WTC11 (cell line): ENCODE data around the gene STX18.

ENCODE experiments used
- AFF4 ChIP-seq: sonication (generic); formaldehyde crosslinking; IDR thresholded peaks from 2 replicates; pipeline ENCODE4 v1.8.1; 2023; ENCODE audit warnings: mild to moderate bottlenecking, missing genetic modification reagents, borderline replicate concordance
- ATF2 ChIP-seq: sonication (generic); formaldehyde crosslinking; IDR thresholded peaks from 2 replicates; pipeline ENCODE4 v1.8.1; 2022; ENCODE audit warnings: low read depth, missing genetic modification reagents, borderline replicate concordance
- CREB1 ChIP-seq: sonication (generic); formaldehyde crosslinking; IDR thresholded peaks from 2 replicates; pipeline ENCODE4 v1.8.0; 2023; ENCODE audit warnings: mild to moderate bottlenecking, missing genetic modification reagents
- E2F1 ChIP-seq: sonication (generic); formaldehyde crosslinking; IDR thresholded peaks from 2 replicates; pipeline ENCODE4 v1.8.0; 2022; ENCODE audit warnings: mild to moderate bottlenecking, missing genetic modification reagents
- JAZF1 ChIP-seq: fragments of 250-450 bp; sonication (Bioruptor Pico); IDR thresholded peaks from 2 replicates; pipeline ENCODE4 v1.9.0; 2021; ENCODE audit warnings: moderate library complexity, mild to moderate bottlenecking, inconsistent platforms
- MLX ChIP-seq: sonication (generic); formaldehyde crosslinking; IDR thresholded peaks from 2 replicates; pipeline ENCODE4 v1.8.1; 2023; ENCODE audit warnings: mild to moderate bottlenecking, missing genetic modification reagents, moderate library complexity
- NR1H2 ChIP-seq: sonication (generic); formaldehyde crosslinking; IDR thresholded peaks from 2 replicates; pipeline ENCODE4 v1.9.0; 2021; ENCODE audit warnings: mild to moderate bottlenecking, moderate library complexity, missing genetic modification reagents
- SP1 ChIP-seq: sonication (generic); formaldehyde crosslinking; conservative IDR thresholded peaks from 2 replicates; pipeline ENCODE4 v1.8.1; 2022; ENCODE audit warnings: missing genetic modification reagents
- TP53 ChIP-seq: sonication (generic); formaldehyde crosslinking; IDR thresholded peaks from 2 replicates; pipeline ENCODE4 v1.8.1; 2023; ENCODE audit warnings: mild to moderate bottlenecking, missing genetic modification reagents
- ZBTB43 ChIP-seq: sonication (generic); formaldehyde crosslinking; IDR thresholded peaks from 2 replicates; pipeline ENCODE4 v1.8.1; 2023; ENCODE audit warnings: mild to moderate bottlenecking, missing genetic modification reagents
- ZNF121 ChIP-seq: sonication (generic); formaldehyde crosslinking; IDR thresholded peaks from 2 replicates; pipeline ENCODE4 v1.8.0; 2023; ENCODE audit warnings: missing genetic modification reagents
- TF ChIP-seq, protein P1 (sequence below): fragments of 200-600 bp; IDR thresholded peaks from 2 replicates; pipeline ENCODE4 v1.8.0; 2022; ENCODE audit warnings: antibody characterized with exemption

- TF ChIP-seq ZNF121 (CRISPR knock-in tag) (no peak), AFF4 (CRISPR knock-in tag) (no peak), ZBTB43 (CRISPR knock-in tag) (no peak), SP1 (no peak), TP53 (CRISPR knock-in tag) (no peak), MLX (no peak), ATF2 (CRISPR knock-in tag) (no peak), CREB1 (CRISPR knock-in tag) (no peak), NR1H2 (CRISPR knock-in tag) (no peak), E2F1 (CRISPR knock-in tag) (no peak), JAZF1 (CRISPR knock-in tag) (no peak)
- TF ChIP-seq, protein P1, sequence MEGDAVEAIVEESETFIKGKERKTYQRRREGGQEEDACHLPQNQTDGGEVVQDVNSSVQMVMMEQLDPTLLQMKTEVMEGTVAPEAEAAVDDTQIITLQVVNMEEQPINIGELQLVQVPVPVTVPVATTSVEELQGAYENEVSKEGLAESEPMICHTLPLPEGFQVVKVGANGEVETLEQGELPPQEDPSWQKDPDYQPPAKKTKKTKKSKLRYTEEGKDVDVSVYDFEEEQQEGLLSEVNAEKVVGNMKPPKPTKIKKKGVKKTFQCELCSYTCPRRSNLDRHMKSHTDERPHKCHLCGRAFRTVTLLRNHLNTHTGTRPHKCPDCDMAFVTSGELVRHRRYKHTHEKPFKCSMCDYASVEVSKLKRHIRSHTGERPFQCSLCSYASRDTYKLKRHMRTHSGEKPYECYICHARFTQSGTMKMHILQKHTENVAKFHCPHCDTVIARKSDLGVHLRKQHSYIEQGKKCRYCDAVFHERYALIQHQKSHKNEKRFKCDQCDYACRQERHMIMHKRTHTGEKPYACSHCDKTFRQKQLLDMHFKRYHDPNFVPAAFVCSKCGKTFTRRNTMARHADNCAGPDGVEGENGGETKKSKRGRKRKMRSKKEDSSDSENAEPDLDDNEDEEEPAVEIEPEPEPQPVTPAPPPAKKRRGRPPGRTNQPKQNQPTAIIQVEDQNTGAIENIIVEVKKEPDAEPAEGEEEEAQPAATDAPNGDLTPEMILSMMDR: no peak
These were observed 134.3 kb downstream of the STX18 start for GRCh38 chr4:4407299-4408131.
